HCT116 (cell line): ENCODE measurements around the gene TRAPPC12. TPM values are rescaled to one million over a fixed set of nuclear protein-coding genes. Genes with fewer than 3 reads are reported as not detected.

Experiments
- ATAC-seq: fragments of 200-7000 bp; cut with Tn5 transposase; 2 replicates; pipeline ENCODE4 v1.9.1; 2020; ENCODE audit warnings: mild to moderate bottlenecking, moderate library complexity
- BruUV-seq: library from RNA; stranded (reverse); fragments of 400-500 nt; replicated peaks from 2 replicates; lab custom pipeline; 2021; lab: Mats Ljungman, UMichigan
- CTCF ChIA-PET: fragments of 300-600 bp; sonication (Branson Sonifier 250); formaldehyde crosslinking; loops from one replicate; lab custom pipeline; 2021; ENCODE audit warnings: antibody characterized with exemption; lab: Charles Lee
- POLR2A ChIA-PET: fragments of 300-600, 350-600 bp; sonication (Branson Sonifier 250); formaldehyde crosslinking; loops from one replicate; lab custom pipeline; 2021; ENCODE audit warnings: antibody characterized with exemption; lab: Charles Lee
- RAD21 ChIA-PET, 2 experiments: fragments of 300-600 bp; sonication (Branson Sonifier 250); formaldehyde crosslinking; loops; one replicate each; lab custom pipeline; 2023; ENCODE audit warnings: low total read pairs in 2 of 2; ENCODE audit not compliant: uncharacterized antibody in 2 of 2, unreplicated experiment in 2 of 2, low non-redundant PET in 1 of 2; lab: Charles Lee
- DNase-seq: peaks from one replicate; pipeline ENCODE4 v3.0.0-alpha.2; 2010; ENCODE audit warnings: low read depth, low spot score
- H2AFZ ChIP-seq: fragments of 200-600 bp; shearing (Covaris generic), sonication (generic); 2 replicates; pipeline ENCODE4 v1.6.1; 2017; ENCODE audit warnings: low read depth, mixed run types, mixed read lengths, antibody characterized with exemption, low read length; ENCODE audit not compliant: poor library complexity, severe bottlenecking
- H3K27ac ChIP-seq: 2 replicates; pipeline ENCODE4 v1.5.1; 2012; ENCODE audit warnings: low read depth, low read length
- H3K27me3 ChIP-seq: fragments of 200-600 bp; sonication (generic); 2 replicates; pipeline ENCODE4 v1.6.1; 2016; ENCODE audit warnings: mixed run types, low read length, mixed read lengths; ENCODE audit not compliant: insufficient read depth
- H3K36me3 ChIP-seq, 2 experiments: fragments of 200-500 bp in 1 of 2; fragments of 200-600 bp in 1 of 2; sonication (Bioruptor generic) in 1 of 2; sonication (generic) in 1 of 2; 2 replicates each; pipeline versions ENCODE4 v1.5.1 to v1.6.1; 2014 to 2016; ENCODE audit warnings: low read length in 2 of 2, inconsistent platforms in 1 of 2, mixed read lengths in 1 of 2, mixed run types in 1 of 2; ENCODE audit not compliant: insufficient read depth in 2 of 2, control insufficient read depth in 1 of 2
- H3K4me1 ChIP-seq, 2 experiments: fragments of 200-600 bp in 1 of 2; sonication (generic) in 1 of 2; 2 replicates each; pipeline versions ENCODE4 v1.5.1 to v1.6.1; 2012 to 2017; ENCODE audit warnings: low read length in 2 of 2, inconsistent platforms in 1 of 2, mild to moderate bottlenecking in 1 of 2, mixed read lengths in 1 of 2, mixed run types in 1 of 2, moderate library complexity in 1 of 2; ENCODE audit not compliant: insufficient read depth in 2 of 2, control insufficient read depth in 1 of 2
- H3K4me2 ChIP-seq: fragments of 200-600 bp; sonication (generic); 2 replicates; pipeline ENCODE4 v1.6.1; 2017; ENCODE audit warnings: mixed run types, low read length, mixed read lengths
- H3K4me3 ChIP-seq, 2 experiments: fragments of 200-600 bp in 1 of 2; sonication (generic) in 1 of 2; replicated peaks in 1 of 2; 2 replicates each; pipeline ENCODE4 v1.5.1; 2011 to 2016; ENCODE audit warnings: low read length in 2 of 2, control low read depth in 1 of 2, low read depth in 1 of 2, mild to moderate bottlenecking in 1 of 2, mixed read lengths in 1 of 2, mixed run types in 1 of 2
- H3K79me2 ChIP-seq: fragments of 200-600 bp; sonication (generic); 2 replicates; pipeline ENCODE4 v1.6.1; 2017; ENCODE audit warnings: mild to moderate bottlenecking, mixed run types, low read length, moderate library complexity, mixed read lengths; ENCODE audit not compliant: insufficient read depth
- H3K9ac ChIP-seq: fragments of 200-600 bp; sonication (generic); 2 replicates; pipeline ENCODE4 v1.6.1; 2016; ENCODE audit warnings: low read length, mixed read lengths
- H3K9me2 ChIP-seq: fragments of 200-600 bp; sonication (generic), shearing (Covaris generic); 2 replicates; pipeline ENCODE4 v1.6.1; 2017; ENCODE audit warnings: mixed run types, mild to moderate bottlenecking, moderate library complexity; ENCODE audit not compliant: insufficient read depth
- H3K9me3 ChIP-seq, 2 experiments: fragments of 200-500 bp in 1 of 2; fragments of 200-600 bp in 1 of 2; sonication (Bioruptor generic) in 1 of 2; sonication (generic) in 1 of 2; 2 replicates each; pipeline ENCODE4 v1.6.1; 2014 to 2017; ENCODE audit warnings: low read length in 2 of 2, mixed read lengths in 2 of 2, inconsistent platforms in 1 of 2, low read depth in 1 of 2, mild to moderate bottlenecking in 1 of 2, mixed run types in 1 of 2, moderate library complexity in 1 of 2; ENCODE audit not compliant: control insufficient read depth in 1 of 2, insufficient read depth in 1 of 2
- H4K20me1 ChIP-seq: fragments of 200-600 bp; sonication (generic), shearing (Covaris generic); 2 replicates; pipeline ENCODE4 v1.6.1; 2017; ENCODE audit warnings: mixed run types, mild to moderate bottlenecking, moderate library complexity; ENCODE audit not compliant: insufficient read depth
- ELF1 ChIP-seq: IDR thresholded peaks from 2 replicates; pipeline ENCODE4 v1.6.1; 2012; ENCODE audit warnings: low read depth, borderline replicate concordance
- POLR2A ChIP-seq: IDR thresholded peaks from 2 replicates; pipeline ENCODE4 v1.7.0; 2011; ENCODE audit warnings: borderline replicate concordance; ENCODE audit not compliant: insufficient read depth, insufficient read length; ENCODE audit errors: extremely low read depth
- RAD21 ChIP-seq: IDR thresholded peaks from 2 replicates; pipeline ENCODE4 v1.6.1; 2012; ENCODE audit warnings: low read depth, mild to moderate bottlenecking
- TCF7L2 ChIP-seq: IDR thresholded peaks from 2 replicates; pipeline ENCODE4 v1.7.0; 2011; ENCODE audit warnings: borderline replicate concordance, inconsistent platforms; ENCODE audit not compliant: insufficient read depth, insufficient read length; ENCODE audit errors: extremely low read depth
- ZFX ChIP-seq: fragments of 450-650 bp; IDR thresholded peaks from 2 replicates; pipeline ENCODE4 v1.6.1; 2017
- intact Hi-C: fragments of 100-400 bp; cut with micrococcal nuclease; formaldehyde crosslinking; loops from 2 replicates; pipeline ENCODE4 v1.10.0; 2022
- total RNA-seq: library from RNA; stranded (reverse); gene quantifications from one replicate; pipeline ENCODE4 v1.2.1, GENCODE V29; 2021; ENCODE audit not compliant: unreplicated experiment
- TF ChIP-seq, protein P1 (sequence below): IDR thresholded peaks from 2 replicates; pipeline ENCODE4 v1.6.1; 2011; ENCODE audit warnings: mild to moderate bottlenecking, low read length, moderate library complexity; ENCODE audit not compliant: insufficient replicate concordance; ENCODE audit errors: extremely low read depth

The TRAPPC12 gene
- total RNA-seq, 1 experiment from 2014 or later, result 47.4 TPM

- ChIA-PET CTCF (no interaction called here), POLR2A (no interaction called here), RAD21 (no interaction called here)
- H3K9me3 ChIP-seq, result no peaks in the 10 kb centered on the region
- intact Hi-C loops, result no loop called here
- H3K4me1 ChIP-seq, result no peaks in the 10 kb centered on the region
- H3K27ac ChIP-seq, result no peak overlapping the region
- BruUV-seq, result no TSS peak
- DNase-seq, result no peak
- H4K20me1 ChIP-seq, result no peaks in the 10 kb centered on the region
- no peak for ATAC-seq
- H2AFZ ChIP-seq, result no peak overlapping the region
- H3K4me3 ChIP-seq, result no peak overlapping the region
- H3K79me2 ChIP-seq, result no peaks in the 10 kb centered on the region
- H3K9ac ChIP-seq, result no peak overlapping the region
- H3K27me3 ChIP-seq, result no peaks in the 10 kb centered on the region
- no peaks in the 10 kb centered on the region for H3K36me3 ChIP-seq
- H3K4me2 ChIP-seq, result no peak overlapping the region
- H3K9me2 ChIP-seq, result no peaks in the 10 kb centered on the region
- TF ChIP-seq ELF1 (no peak), ZFX (no peak), TCF7L2 (no peak), POLR2A (no peak)
- TF ChIP-seq, protein P1, sequence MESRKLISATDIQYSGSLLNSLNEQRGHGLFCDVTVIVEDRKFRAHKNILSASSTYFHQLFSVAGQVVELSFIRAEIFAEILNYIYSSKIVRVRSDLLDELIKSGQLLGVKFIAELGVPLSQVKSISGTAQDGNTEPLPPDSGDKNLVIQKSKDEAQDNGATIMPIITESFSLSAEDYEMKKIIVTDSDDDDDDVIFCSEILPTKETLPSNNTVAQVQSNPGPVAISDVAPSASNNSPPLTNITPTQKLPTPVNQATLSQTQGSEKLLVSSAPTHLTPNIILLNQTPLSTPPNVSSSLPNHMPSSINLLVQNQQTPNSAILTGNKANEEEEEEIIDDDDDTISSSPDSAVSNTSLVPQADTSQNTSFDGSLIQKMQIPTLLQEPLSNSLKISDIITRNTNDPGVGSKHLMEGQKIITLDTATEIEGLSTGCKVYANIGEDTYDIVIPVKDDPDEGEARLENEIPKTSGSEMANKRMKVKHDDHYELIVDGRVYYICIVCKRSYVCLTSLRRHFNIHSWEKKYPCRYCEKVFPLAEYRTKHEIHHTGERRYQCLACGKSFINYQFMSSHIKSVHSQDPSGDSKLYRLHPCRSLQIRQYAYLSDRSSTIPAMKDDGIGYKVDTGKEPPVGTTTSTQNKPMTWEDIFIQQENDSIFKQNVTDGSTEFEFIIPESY, result no peak
Measured at GRCh38 chr2:3485166-3485565, 105.7 kb downstream of the TRAPPC12 start.

DNA sequence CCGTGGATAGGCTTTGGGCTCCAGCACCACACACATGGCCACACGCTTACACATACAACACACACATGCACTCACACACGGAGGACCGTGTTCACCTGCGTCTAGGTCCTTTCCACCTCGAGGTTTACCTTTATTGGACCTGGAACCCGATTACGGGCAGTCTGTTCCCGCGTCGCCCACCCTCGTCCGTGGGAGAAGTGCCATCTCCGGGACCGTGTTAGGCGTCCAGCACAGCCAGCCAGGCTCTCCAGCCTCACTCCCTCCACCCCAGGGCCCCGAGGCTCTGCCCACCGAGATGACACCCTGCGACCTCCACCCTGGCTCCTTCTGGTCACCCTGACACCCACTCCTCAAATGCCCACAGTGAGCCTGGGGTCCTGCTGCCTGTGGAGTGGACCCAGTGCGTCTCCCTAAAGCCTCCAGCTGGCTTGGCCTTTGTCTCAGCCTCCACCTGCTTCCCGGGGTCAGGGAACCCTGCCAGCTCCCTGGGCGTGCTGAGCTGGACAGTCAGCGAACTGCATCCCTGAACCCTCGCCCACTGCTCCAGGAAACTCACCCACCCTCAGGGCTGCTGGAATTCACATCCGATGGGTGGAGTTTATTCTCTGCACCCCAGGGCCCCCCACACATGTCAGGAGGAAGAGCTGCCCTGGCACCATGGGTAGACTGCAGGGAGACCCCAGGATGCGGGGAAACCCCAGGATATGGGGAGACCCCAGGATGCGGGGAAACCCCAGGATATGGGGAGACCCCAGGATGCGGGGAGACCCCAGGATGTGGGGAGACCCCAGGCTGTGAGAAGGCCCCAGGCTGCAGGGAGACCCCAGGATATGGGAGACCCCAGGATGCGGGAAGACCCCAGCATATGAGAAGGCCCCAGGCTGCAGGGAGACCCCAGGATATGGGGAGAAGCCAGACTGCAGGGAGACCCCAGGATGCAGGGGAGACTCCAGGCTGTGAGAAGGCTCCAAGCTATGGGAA lies 106.8 kb downstream of the TRAPPC12 start:
- Histone ChIP-seq H3K27me3 (no peaks in the 10 kb centered on the region), H3K9me2 (no peaks in the 10 kb centered on the region), H4K20me1 (no peaks in the 10 kb centered on the region), H3K36me3 (no peaks in the 10 kb centered on the region), H3K79me2 (no peaks in the 10 kb centered on the region), H3K4me1 (no peaks in the 10 kb centered on the region), H3K4me2 (no peak overlapping the region), H2AFZ (no peak overlapping the region), H3K9ac (no peak overlapping the region), H3K9me3 (no peaks in the 10 kb centered on the region), H3K4me3 (no peak overlapping the region), H3K27ac (no peak overlapping the region)
- no TSS peak for BruUV-seq
- ChIA-PET POLR2A (no interaction called here), RAD21 (no interaction called here), CTCF (no interaction called here)
- no peak for ATAC-seq
- no peak for DNase-seq
- no peak for TF ChIP-seq RAD21
- intact Hi-C loops, result no loop called here
